ENCODE results near the gene RSAD1.
A peak's percentile ranks its signal among the peaks of the same experiment; 100 is the strongest.

RSAD1 gene

GRCh38 chr17:50443505-50443974 lies 35.1 kb upstream of the RSAD1 start (continued):
- peak; percentile 65 for TF ChIP-seq PRDM10 (tag by site-specific recombination; IDR thresholded peaks at IDR 0.05)
- no peak for TF ChIP-seq GFI1B (tag by site-specific recombination; IDR thresholded peaks at IDR 0.05)
- no peak for TF ChIP-seq ZBTB20 (tag by site-specific recombination; IDR thresholded peaks at IDR 0.05)
- TF ChIP-seq ZNF600 (tag by site-specific recombination; IDR thresholded peaks at IDR 0.05): no peak
- no peak for TF ChIP-seq SCRT2 (tag by site-specific recombination; IDR thresholded peaks at IDR 0.05)
- no peak for TF ChIP-seq ZNF391 (tag by site-specific recombination; IDR thresholded peaks at IDR 0.05; ENCODE audit: borderline replicate concordance, low read depth)
- no peak for TF ChIP-seq KLF16 (tag by site-specific recombination; IDR thresholded peaks at IDR 0.05)
- 0 out of 2 replicates have a peak, but pooled peaks have one; percentile 18 for TF ChIP-seq SP3 (tag by site-specific recombination; IDR thresholded peaks at IDR 0.05)
- no peak for TF ChIP-seq ATF2 (tag by site-specific recombination; IDR thresholded peaks at IDR 0.05; ENCODE audit: low read depth)
- TF ChIP-seq ZNF423 (tag by site-specific recombination; IDR thresholded peaks at IDR 0.05): no peak
- TF ChIP-seq ZNF777 (tag by site-specific recombination; IDR thresholded peaks at IDR 0.05; ENCODE audit: borderline replicate concordance): no peak
- no peak for TF ChIP-seq ZBTB17 (tag by site-specific recombination; IDR thresholded peaks at IDR 0.05)
- TF ChIP-seq ZSCAN4 (tag by site-specific recombination; IDR thresholded peaks at IDR 0.05): no peak
- TF ChIP-seq ZNF202 (tag by site-specific recombination; IDR thresholded peaks at IDR 0.05; ENCODE audit: borderline replicate concordance): no peak
- TF ChIP-seq PBX3 (CRISPR knock-in tag; IDR thresholded peaks at IDR 0.05): no peak
- no peak for TF ChIP-seq ZNF571 (tag by site-specific recombination; IDR thresholded peaks at IDR 0.05)
- 0 out of 2 replicates have a peak, but pooled peaks have one; percentile 51 for TF ChIP-seq KLF9 (tag by site-specific recombination; IDR thresholded peaks at IDR 0.05; ENCODE audit: low read depth)
- no peak for TF ChIP-seq ZNF518A (tag by site-specific recombination; conservative IDR thresholded peaks at IDR 0.05; ENCODE audit: low read depth)
- TF ChIP-seq ZFP37 (tag by site-specific recombination; IDR thresholded peaks at IDR 0.05): no peak
- TF ChIP-seq ZFHX2 (tag by site-specific recombination; conservative IDR thresholded peaks at IDR 0.05): 0 out of 2 replicates have a peak, but pooled peaks have one; percentile 11
- TF ChIP-seq ZNF747 (tag by site-specific recombination; IDR thresholded peaks at IDR 0.05): no peak
- TF ChIP-seq ZNF596 (tag by site-specific recombination; IDR thresholded peaks at IDR 0.05): no peak; the same call in 1 of the 2 replicates
- TF ChIP-seq ZNF645 (tag by site-specific recombination; IDR thresholded peaks at IDR 0.05): no peak
- no peak for TF ChIP-seq MEIS1 (CRISPR knock-in tag; IDR thresholded peaks at IDR 0.05; ENCODE audit: borderline replicate concordance)
- TF ChIP-seq ZNF138 (tag by site-specific recombination; IDR thresholded peaks at IDR 0.05; ENCODE audit: borderline replicate concordance): no peak
- no peak for TF ChIP-seq BCL11A (tag by site-specific recombination; IDR thresholded peaks at IDR 0.05; ENCODE audit: low read depth)
- no peak for TF ChIP-seq ZNF324 (tag by site-specific recombination; IDR thresholded peaks at IDR 0.05)
